Astrocyte (in vitro differentiated cells and primary cell): ENCODE data around the gene SH2D7. TPM values are rescaled to one million over a fixed set of nuclear protein-coding genes. Genes with fewer than 3 reads are reported as not detected.

Experiments
- DNase-seq: peaks from one replicate; pipeline ENCODE4 v3.0.0-alpha.2; 2010; ENCODE audit warnings: low read depth
- FAIRE-seq: peaks from 2 replicates; lab custom pipeline; 2011; peaks lifted over from hg19 to GRCh38; lab: Jason Lieb, UNC
- H2AFZ ChIP-seq: 2 replicates; pipeline ENCODE4 v1.6.0; 2012; ENCODE audit warnings: low read depth, low read length, inconsistent platforms
- H3K27ac ChIP-seq: 2 replicates; pipeline ENCODE4 v1.5.1; 2011; ENCODE audit warnings: low read depth, low read length, inconsistent platforms
- H3K27me3 ChIP-seq: 2 replicates; pipeline ENCODE4 v1.6.0; 2011; ENCODE audit warnings: low read length, inconsistent platforms; ENCODE audit not compliant: insufficient read depth
- H3K36me3 ChIP-seq: 2 replicates; pipeline ENCODE4 v1.5.1; 2011; ENCODE audit warnings: low read length, inconsistent platforms; ENCODE audit not compliant: insufficient read depth
- H3K4me1 ChIP-seq: 2 replicates; pipeline ENCODE4 v1.5.1; 2011; ENCODE audit warnings: low read length, inconsistent platforms; ENCODE audit not compliant: insufficient read depth
- H3K4me2 ChIP-seq: 2 replicates; pipeline ENCODE4 v1.6.0; 2012; ENCODE audit warnings: low read length, inconsistent platforms
- H3K4me3 ChIP-seq: 2 replicates; pipeline ENCODE4 v1.5.1; 2011; ENCODE audit warnings: low read depth, mild to moderate bottlenecking, low read length, inconsistent platforms; ENCODE audit not compliant: insufficient read depth
- H3K79me2 ChIP-seq: 2 replicates; pipeline ENCODE4 v1.6.0; 2012; ENCODE audit warnings: mild to moderate bottlenecking, low read length, inconsistent platforms; ENCODE audit not compliant: insufficient read depth
- H3K9ac ChIP-seq: 2 replicates; pipeline ENCODE4 v1.6.0; 2012; ENCODE audit warnings: mild to moderate bottlenecking, low read length, inconsistent platforms
- H3K9me3 ChIP-seq: 2 replicates; pipeline ENCODE4 v1.5.1; 2012; ENCODE audit warnings: low read depth, mild to moderate bottlenecking, low read length, inconsistent platforms; ENCODE audit not compliant: insufficient read depth
- H4K20me1 ChIP-seq: 2 replicates; pipeline ENCODE4 v1.6.0; 2012; ENCODE audit warnings: low read length, inconsistent platforms; ENCODE audit not compliant: insufficient read depth
- H3K27ac Mint-ChIP-seq: one replicate; pipeline ENCODE4 v1.8.0; 2021; ENCODE audit warnings: mild to moderate bottlenecking, mixed read lengths; ENCODE audit not compliant: unreplicated experiment
- H3K27me3 Mint-ChIP-seq: one replicate; pipeline ENCODE4 v1.8.0; 2021; ENCODE audit warnings: low read depth, mixed read lengths; ENCODE audit not compliant: unreplicated experiment
- H3K36me3 Mint-ChIP-seq: one replicate; pipeline ENCODE4 v1.8.0; 2021; ENCODE audit warnings: low read depth, mixed read lengths; ENCODE audit not compliant: unreplicated experiment
- H3K4me1 Mint-ChIP-seq: one replicate; pipeline ENCODE4 v1.8.0; 2021; ENCODE audit warnings: low read depth, mixed read lengths; ENCODE audit not compliant: unreplicated experiment
- H3K4me3 Mint-ChIP-seq: one replicate; pipeline ENCODE4 v1.8.0; 2021; ENCODE audit warnings: mild to moderate bottlenecking, moderate library complexity, mixed read lengths; ENCODE audit not compliant: unreplicated experiment
- H3K9me3 Mint-ChIP-seq: one replicate; pipeline ENCODE4 v1.8.0; 2021; ENCODE audit warnings: mild to moderate bottlenecking, mixed read lengths; ENCODE audit not compliant: unreplicated experiment
- EZH2 ChIP-seq: IDR thresholded peaks from 2 replicates; pipeline ENCODE4 v1.6.1; 2012; ENCODE audit warnings: mild to moderate bottlenecking, low read length, inconsistent platforms; ENCODE audit not compliant: insufficient read depth
- total RNA-seq: library from RNA; stranded (reverse); gene quantifications from 2 replicates; pipeline ENCODE4 v1.2.1, GENCODE V29; 2021
- TF ChIP-seq, protein P1 (sequence below): IDR thresholded peaks from 2 replicates; pipeline ENCODE4 v1.5.1; 2011; ENCODE audit warnings: low read depth, mild to moderate bottlenecking, inconsistent platforms, low read length, moderate library complexity; ENCODE audit not compliant: insufficient read depth

SH2D7 gene
- total RNA-seq, 1 donor from 2014 or later = not detected

DNA sequence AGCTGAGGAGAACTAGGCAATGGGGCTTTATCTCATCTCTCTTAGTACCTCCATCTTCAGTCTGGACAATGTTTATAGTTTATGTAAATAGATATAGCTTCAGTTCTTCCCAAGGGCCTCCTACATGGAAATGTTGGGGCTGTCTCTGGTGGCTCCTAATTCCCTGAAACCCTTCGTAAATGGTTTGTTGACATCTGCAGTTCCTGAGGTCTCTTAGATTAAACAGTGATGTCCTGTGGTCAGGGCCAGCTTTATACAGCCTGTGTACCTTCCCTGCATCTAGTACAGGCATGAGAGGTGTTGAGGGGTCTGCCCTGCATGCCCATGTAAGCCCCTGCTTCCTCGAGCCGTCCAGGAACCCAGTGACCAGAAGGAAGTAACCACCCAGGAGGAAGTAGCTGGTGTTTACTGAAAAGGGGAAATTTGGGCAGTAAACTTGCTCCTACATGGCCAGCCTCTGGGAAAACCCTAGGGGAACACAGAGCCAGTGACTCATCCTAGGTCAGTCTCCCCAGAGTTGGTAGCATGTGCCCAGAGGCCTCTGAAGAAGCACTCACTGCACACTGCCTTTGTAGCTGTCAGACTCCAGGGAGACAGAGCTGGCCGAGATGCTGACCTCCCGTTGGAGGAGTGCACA is 10.1 kb upstream of the SH2D7 start:
- no peaks in the 10 kb centered on the region for H3K4me1 Mint-ChIP-seq
- no peak overlapping the region for H3K4me3 Mint-ChIP-seq
- H3K9me3 ChIP-seq = no peaks in the 10 kb centered on the region
- H3K9me3 Mint-ChIP-seq = no peaks in the 10 kb centered on the region
- peaks cover under 1% of the 10 kb centered on the region for H3K79me2 ChIP-seq
- no peaks in the 10 kb centered on the region for H3K4me1 ChIP-seq
- H3K4me2 ChIP-seq = no peak overlapping the region
- H3K9ac ChIP-seq = no peak overlapping the region
- no peak overlapping the region for H3K27ac ChIP-seq
- no peaks in the 10 kb centered on the region for H3K36me3 Mint-ChIP-seq
- FAIRE-seq (no peak), DNase-seq (no peak)
- H3K4me3 ChIP-seq = no peak overlapping the region
- no peak overlapping the region for H2AFZ ChIP-seq
- H3K27ac Mint-ChIP-seq = no peak overlapping the region
- H4K20me1 ChIP-seq = no peaks in the 10 kb centered on the region
- H3K36me3 ChIP-seq = no peaks in the 10 kb centered on the region
- TF ChIP-seq, protein P1, sequence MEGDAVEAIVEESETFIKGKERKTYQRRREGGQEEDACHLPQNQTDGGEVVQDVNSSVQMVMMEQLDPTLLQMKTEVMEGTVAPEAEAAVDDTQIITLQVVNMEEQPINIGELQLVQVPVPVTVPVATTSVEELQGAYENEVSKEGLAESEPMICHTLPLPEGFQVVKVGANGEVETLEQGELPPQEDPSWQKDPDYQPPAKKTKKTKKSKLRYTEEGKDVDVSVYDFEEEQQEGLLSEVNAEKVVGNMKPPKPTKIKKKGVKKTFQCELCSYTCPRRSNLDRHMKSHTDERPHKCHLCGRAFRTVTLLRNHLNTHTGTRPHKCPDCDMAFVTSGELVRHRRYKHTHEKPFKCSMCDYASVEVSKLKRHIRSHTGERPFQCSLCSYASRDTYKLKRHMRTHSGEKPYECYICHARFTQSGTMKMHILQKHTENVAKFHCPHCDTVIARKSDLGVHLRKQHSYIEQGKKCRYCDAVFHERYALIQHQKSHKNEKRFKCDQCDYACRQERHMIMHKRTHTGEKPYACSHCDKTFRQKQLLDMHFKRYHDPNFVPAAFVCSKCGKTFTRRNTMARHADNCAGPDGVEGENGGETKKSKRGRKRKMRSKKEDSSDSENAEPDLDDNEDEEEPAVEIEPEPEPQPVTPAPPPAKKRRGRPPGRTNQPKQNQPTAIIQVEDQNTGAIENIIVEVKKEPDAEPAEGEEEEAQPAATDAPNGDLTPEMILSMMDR = no peak
- TF ChIP-seq EZH2 = no peak
- H3K27me3 ChIP-seq = no peaks in the 10 kb centered on the region
- peaks cover 17% of the 10 kb centered on the region for H3K27me3 Mint-ChIP-seq

DNA sequence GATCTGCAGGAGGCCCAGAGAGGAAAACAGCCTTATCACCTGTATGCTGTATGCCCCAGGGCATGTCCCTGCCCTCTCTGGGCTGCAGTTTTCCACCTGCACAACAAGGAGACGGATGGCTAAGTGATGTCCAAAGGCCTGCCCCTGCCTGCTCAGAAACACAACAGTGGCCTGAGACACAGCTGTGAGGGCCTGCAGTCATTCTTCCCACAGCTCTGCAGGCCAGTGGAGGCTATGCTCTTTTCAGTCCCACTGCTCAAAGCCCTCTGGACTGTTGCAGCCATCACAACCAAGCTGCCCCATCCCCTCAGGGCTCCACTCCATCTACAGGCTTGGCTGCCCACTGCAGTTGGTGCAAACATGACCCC is 9.6 kb upstream of the SH2D7 start:
- Histone ChIP-seq H3K79me2 (no peaks in the 10 kb centered on the region), H3K27ac (no peak overlapping the region), H3K9me3 (no peaks in the 10 kb centered on the region), H4K20me1 (no peaks in the 10 kb centered on the region), H3K4me3 (no peak overlapping the region), H3K4me1 (no peaks in the 10 kb centered on the region), H3K36me3 (no peaks in the 10 kb centered on the region), H2AFZ (no peak overlapping the region), H3K4me2 (no peak overlapping the region), H3K27me3 (no peaks in the 10 kb centered on the region), H3K9ac (no peak overlapping the region)
- Mint-ChIP-seq H3K36me3 (no peaks in the 10 kb centered on the region), H3K4me3 (no peak overlapping the region), H3K9me3 (no peaks in the 10 kb centered on the region), H3K4me1 (no peaks in the 10 kb centered on the region), H3K27me3 (peaks cover 17% of the 10 kb centered on the region), H3K27ac (no peak overlapping the region)
- DNase-seq (no peak), FAIRE-seq (no peak)
- TF ChIP-seq EZH2 = no peak
- TF ChIP-seq, protein P1 = no peak

- TF ChIP-seq, protein P1 = no peak
- no peak for TF ChIP-seq EZH2
- Mint-ChIP-seq H3K27me3 (peaks cover 17% of the 10 kb centered on the region), H3K27ac (no peak overlapping the region)
These were observed 9.2 kb upstream of the SH2D7 start for GRCh38 chr15:78083186-78083585.

More at GRCh38 chr15:78083186-78083585, 9.2 kb upstream of the SH2D7 start:
- Histone ChIP-seq H4K20me1 (no peaks in the 10 kb centered on the region), H3K4me3 (no peak overlapping the region), H3K4me1 (no peaks in the 10 kb centered on the region), H3K27me3 (no peaks in the 10 kb centered on the region), H3K27ac (no peak overlapping the region), H3K9me3 (no peaks in the 10 kb centered on the region), H3K36me3 (no peaks in the 10 kb centered on the region), H2AFZ (no peak overlapping the region), H3K79me2 (no peaks in the 10 kb centered on the region), H3K9ac (no peak overlapping the region), H3K4me2 (no peak overlapping the region)
- H3K4me1 Mint-ChIP-seq = no peaks in the 10 kb centered on the region
- H3K36me3 Mint-ChIP-seq = no peaks in the 10 kb centered on the region
- FAIRE-seq (no peak), DNase-seq (no peak)
- no peaks in the 10 kb centered on the region for H3K9me3 Mint-ChIP-seq
- H3K4me3 Mint-ChIP-seq = no peak overlapping the region
